KOPT-K1 (cell line): ENCODE results near the gene SNORC.
"Not testable (repeated sequence)": the region's sequence is repeated elsewhere in the genome, so short reads cannot be mapped to it uniquely, and the experiment has no call there.

Experiments
- H3K27ac ChIP-seq: fragments of 200-600 bp; sonication (generic); 2 replicates; pipeline ENCODE4 v1.5.1; 2016; ENCODE audit warnings: antibody characterized with exemption, mild to moderate bottlenecking, low read depth, low read length; ENCODE audit not compliant: poor library complexity, severe bottlenecking
- H3K36me3 ChIP-seq: fragments of 200-600 bp; sonication (generic); 2 replicates; pipeline ENCODE4 v1.5.1; 2017; ENCODE audit warnings: antibody characterized with exemption, mild to moderate bottlenecking, low read length, moderate library complexity; ENCODE audit not compliant: insufficient read depth
- H3K9me3 ChIP-seq: fragments of 200-600 bp; sonication (generic); 2 replicates; pipeline ENCODE4 v1.5.1; 2017; ENCODE audit warnings: antibody characterized with exemption, low read length, mild to moderate bottlenecking; ENCODE audit not compliant: insufficient read depth, poor library complexity, severe bottlenecking

Gene SNORC

GRCh38 chr2:232894251-232894650, 24.2 kb downstream of the SNORC start:
- Histone ChIP-seq H3K9me3 (no peaks in the 10 kb centered on the region), H3K36me3 (no peaks in the 10 kb centered on the region), H3K27ac (no peak overlapping the region)

GRCh38 chr2:232894746-232895145, 24.7 kb downstream of the SNORC start:
- H3K36me3 ChIP-seq, result no peaks in the 10 kb centered on the region

GRCh38 chr2:232896111-232896510, 26.0 kb downstream of the SNORC start:
- Histone ChIP-seq H3K36me3 (no peaks in the 10 kb centered on the region), H3K9me3 (no peaks in the 10 kb centered on the region), H3K27ac (no peak overlapping the region)

More at GRCh38 chr2:232894746-232895145, 24.7 kb downstream of the SNORC start:
- Histone ChIP-seq H3K9me3 (no peaks in the 10 kb centered on the region), H3K27ac (no peak overlapping the region)

GRCh38 chr2:232896720-232897597, 26.9 kb downstream of the SNORC start:
- Histone ChIP-seq H3K9me3 (no peaks in the 10 kb centered on the region), H3K27ac (no peak overlapping the region), H3K36me3 (no peaks in the 10 kb centered on the region)

- Histone ChIP-seq H3K36me3 (no peaks in the 10 kb centered on the region), H3K27ac (no peak overlapping the region)
Observed at GRCh38 chr2:232897598-232898408, 27.7 kb downstream of the SNORC start.

GRCh38 chr2:232898592-232899543, 28.8 kb downstream of the SNORC start:
- no peak overlapping the region for H3K27ac ChIP-seq
- H3K36me3 ChIP-seq, result no peaks in the 10 kb centered on the region
- H3K9me3 ChIP-seq, result no peaks in the 10 kb centered on the region

More at GRCh38 chr2:232897598-232898408, 27.7 kb downstream of the SNORC start:
- H3K9me3 ChIP-seq, result no peaks in the 10 kb centered on the region

- no peak overlapping the region for H3K27ac ChIP-seq
- no peaks in the 10 kb centered on the region for H3K36me3 ChIP-seq
- H3K9me3 ChIP-seq, result no peaks in the 10 kb centered on the region
Observed at GRCh38 chr2:232900811-232901735, 31.0 kb downstream of the SNORC start.

GRCh38 chr2:232901736-232902578, 31.9 kb downstream of the SNORC start:
- no peaks in the 10 kb centered on the region for H3K9me3 ChIP-seq
- H3K36me3 ChIP-seq, result no peaks in the 10 kb centered on the region
- no peak overlapping the region for H3K27ac ChIP-seq

GRCh38 chr2:232903989-232904388, 33.9 kb downstream of the SNORC start:
- Histone ChIP-seq H3K9me3 (no peaks in the 10 kb centered on the region), H3K36me3 (no peaks in the 10 kb centered on the region), H3K27ac (no peak overlapping the region)

GRCh38 chr2:232906867-232907717, 37.0 kb downstream of the SNORC start:
- peaks cover 18% of the 10 kb centered on the region for H3K9me3 ChIP-seq
- H3K36me3 ChIP-seq, H3K27ac ChIP-seq: not testable (repeated sequence)

GRCh38 chr2:232907718-232908085, 37.6 kb downstream of the SNORC start:
- not testable (repeated sequence) for H3K27ac ChIP-seq, H3K36me3 ChIP-seq
- peaks cover 20% of the 10 kb centered on the region for H3K9me3 ChIP-seq

GRCh38 chr2:232908695-232909094, 38.6 kb downstream of the SNORC start:
- peaks cover 25% of the 10 kb centered on the region for H3K9me3 ChIP-seq
- H3K27ac ChIP-seq, result no peak overlapping the region
- H3K36me3 ChIP-seq, result no peaks in the 10 kb centered on the region
